OCI-LY1 (cell line): Measurements from ENCODE around the gene LRRC59.

Source experiments
- H2AFZ ChIP-seq: fragments of 200-600 bp; sonication (generic), shearing (Covaris generic); 2 replicates; pipeline ENCODE4 v1.6.0; 2014; ENCODE audit warnings: antibody characterized with exemption, mild to moderate bottlenecking, low read length
- H3F3A ChIP-seq: fragments of 200-600 bp; sonication (generic), shearing (Covaris generic); 2 replicates; pipeline ENCODE4 v1.6.0; 2014; ENCODE audit warnings: mild to moderate bottlenecking, antibody characterized with exemption, low read length, moderate library complexity; ENCODE audit not compliant: insufficient read depth
- H3K27ac ChIP-seq: fragments of 200-600 bp; sonication (generic); 2 replicates; pipeline ENCODE4 v1.5.1; 2014; ENCODE audit warnings: low read length, mixed run types, mild to moderate bottlenecking, low read depth; ENCODE audit not compliant: poor library complexity, severe bottlenecking
- H3K27me3 ChIP-seq: fragments of 200-600 bp; sonication (generic); 2 replicates; pipeline ENCODE4 v1.6.0; 2014; ENCODE audit warnings: antibody characterized with exemption, mild to moderate bottlenecking, low read length, moderate library complexity; ENCODE audit not compliant: insufficient read depth
- H3K36me3 ChIP-seq: fragments of 200-600 bp; sonication (generic); 2 replicates; pipeline ENCODE4 v1.6.1; 2014; ENCODE audit warnings: mild to moderate bottlenecking, antibody characterized with exemption, low read length, moderate library complexity, mixed read lengths; ENCODE audit not compliant: insufficient read depth
- H3K4me1 ChIP-seq: fragments of 200-600 bp; sonication (generic); 2 replicates; pipeline ENCODE4 v1.5.1; 2014; ENCODE audit warnings: mild to moderate bottlenecking, low read length, moderate library complexity; ENCODE audit not compliant: insufficient read depth, severe bottlenecking
- H3K4me2 ChIP-seq: fragments of 200-600 bp; sonication (generic), shearing (Covaris generic); 2 replicates; pipeline ENCODE4 v1.6.1; 2014; ENCODE audit warnings: low read length
- H3K4me3 ChIP-seq: fragments of 200-600 bp; sonication (generic); 2 replicates; pipeline ENCODE4 v1.5.1; 2014; ENCODE audit warnings: low read length, low read depth, mild to moderate bottlenecking, mixed read lengths; ENCODE audit not compliant: poor library complexity, severe bottlenecking
- H3K79me2 ChIP-seq: fragments of 200-600 bp; shearing (Covaris generic); 2 replicates; pipeline ENCODE4 v1.6.1; 2016; ENCODE audit warnings: mixed run types, low read length, mixed read lengths; ENCODE audit not compliant: insufficient read depth
- H3K9ac ChIP-seq: fragments of 200-600 bp; sonication (generic), shearing (Covaris generic); 2 replicates; pipeline ENCODE4 v1.6.1; 2014; ENCODE audit warnings: mild to moderate bottlenecking, low read length, mixed read lengths
- H3K9me2 ChIP-seq: fragments of 200-600 bp; sonication (generic), shearing (Covaris generic); 2 replicates; pipeline ENCODE4 v1.6.1; 2014; ENCODE audit warnings: low read depth, mild to moderate bottlenecking, low read length, mixed read lengths
- H3K9me3 ChIP-seq: fragments of 200-600 bp; shearing (Covaris generic); 2 replicates; pipeline ENCODE4 v1.6.1; 2014; ENCODE audit warnings: low read length, mixed read lengths
- H4K20me1 ChIP-seq: fragments of 200-600 bp; sonication (generic), shearing (Covaris generic); 2 replicates; pipeline ENCODE4 v1.6.0; 2016; ENCODE audit warnings: mild to moderate bottlenecking, low read length; ENCODE audit not compliant: insufficient read depth
- EZH2 ChIP-seq: fragments of 200-600 bp; sonication (generic), shearing (Covaris generic); IDR thresholded peaks from 2 replicates; pipeline ENCODE4 v1.8.0; 2017; ENCODE audit warnings: borderline replicate concordance, mixed run types, mild to moderate bottlenecking, antibody characterized with exemption, low read length, moderate library complexity, mixed read lengths
- TF ChIP-seq, protein P1 (sequence below): fragments of 200-600 bp; sonication (generic), shearing (Covaris generic); IDR thresholded peaks from 2 replicates; pipeline ENCODE4 v1.5.1; 2017; ENCODE audit warnings: mild to moderate bottlenecking, antibody characterized with exemption, low read length, moderate library complexity, mixed read lengths

The LRRC59 gene

DNA sequence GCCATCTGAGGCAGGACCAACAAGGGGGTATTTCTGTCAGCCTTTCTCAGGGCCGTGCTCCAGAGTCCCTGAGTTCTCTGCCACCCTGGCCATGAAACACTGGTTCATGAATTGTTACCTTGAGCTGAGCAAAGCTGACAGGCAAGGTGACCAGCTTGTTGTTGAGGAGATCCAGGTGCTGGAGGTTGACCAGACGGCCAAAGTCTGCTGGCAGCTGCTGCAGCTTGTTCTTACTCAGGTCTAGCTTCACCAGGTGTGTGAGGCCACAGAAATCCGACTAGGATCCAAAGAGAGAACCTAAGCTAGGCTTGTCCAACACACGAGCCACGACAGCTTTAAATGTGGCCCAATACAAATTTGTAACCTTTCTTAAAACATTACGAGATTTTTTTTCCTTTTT lies 4.7 kb downstream of the LRRC59 start:
- Histone ChIP-seq H3K4me3 (no peak overlapping the region), H3K79me2 (peaks cover 19% of the 10 kb centered on the region), H3K27ac (no peak overlapping the region), H3K9ac (no peak overlapping the region), H3K9me3 (no peaks in the 10 kb centered on the region), H3K9me2 (no peaks in the 10 kb centered on the region), H3F3A (no peaks in the 10 kb centered on the region), H3K36me3 (peaks cover 75% of the 10 kb centered on the region), H3K4me1 (peaks cover 30% of the 10 kb centered on the region), H3K27me3 (no peaks in the 10 kb centered on the region), H2AFZ (no peak overlapping the region), H3K4me2 (no peak overlapping the region), H4K20me1 (no peaks in the 10 kb centered on the region)
- TF ChIP-seq EZH2, result no peak
- TF ChIP-seq, protein P1, sequence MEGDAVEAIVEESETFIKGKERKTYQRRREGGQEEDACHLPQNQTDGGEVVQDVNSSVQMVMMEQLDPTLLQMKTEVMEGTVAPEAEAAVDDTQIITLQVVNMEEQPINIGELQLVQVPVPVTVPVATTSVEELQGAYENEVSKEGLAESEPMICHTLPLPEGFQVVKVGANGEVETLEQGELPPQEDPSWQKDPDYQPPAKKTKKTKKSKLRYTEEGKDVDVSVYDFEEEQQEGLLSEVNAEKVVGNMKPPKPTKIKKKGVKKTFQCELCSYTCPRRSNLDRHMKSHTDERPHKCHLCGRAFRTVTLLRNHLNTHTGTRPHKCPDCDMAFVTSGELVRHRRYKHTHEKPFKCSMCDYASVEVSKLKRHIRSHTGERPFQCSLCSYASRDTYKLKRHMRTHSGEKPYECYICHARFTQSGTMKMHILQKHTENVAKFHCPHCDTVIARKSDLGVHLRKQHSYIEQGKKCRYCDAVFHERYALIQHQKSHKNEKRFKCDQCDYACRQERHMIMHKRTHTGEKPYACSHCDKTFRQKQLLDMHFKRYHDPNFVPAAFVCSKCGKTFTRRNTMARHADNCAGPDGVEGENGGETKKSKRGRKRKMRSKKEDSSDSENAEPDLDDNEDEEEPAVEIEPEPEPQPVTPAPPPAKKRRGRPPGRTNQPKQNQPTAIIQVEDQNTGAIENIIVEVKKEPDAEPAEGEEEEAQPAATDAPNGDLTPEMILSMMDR, result no peak

DNA sequence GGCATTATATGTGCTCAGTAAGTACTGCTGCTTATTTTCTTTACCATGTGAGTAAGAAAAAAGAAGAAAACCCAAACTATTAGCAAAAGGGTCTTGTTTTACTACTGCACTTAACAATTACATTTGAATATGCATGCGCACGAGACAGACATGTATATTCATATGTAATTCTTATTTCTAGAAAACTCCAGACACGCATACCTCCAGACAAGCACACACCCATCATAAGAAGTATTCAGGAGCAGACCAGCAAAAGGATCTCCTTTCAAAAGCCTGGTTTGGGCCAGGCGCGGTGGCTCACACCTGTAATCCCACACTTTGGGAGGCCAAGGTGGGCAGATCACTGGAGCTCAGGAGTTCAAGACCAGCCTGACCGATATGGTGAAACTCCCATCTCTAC lies 7.8 kb downstream of the LRRC59 start:
- Histone ChIP-seq H3K4me1 (peaks cover 8% of the 10 kb centered on the region), H3K79me2 (no peaks in the 10 kb centered on the region), H2AFZ (no peak overlapping the region), H3F3A (no peaks in the 10 kb centered on the region), H3K9me2 (no peaks in the 10 kb centered on the region), H3K4me2 (no peak overlapping the region), H3K9ac (no peak overlapping the region), H3K9me3 (no peaks in the 10 kb centered on the region), H3K36me3 (peaks cover 99% of the 10 kb centered on the region), H3K27me3 (no peaks in the 10 kb centered on the region), H4K20me1 (no peaks in the 10 kb centered on the region), H3K4me3 (no peak overlapping the region), H3K27ac (no peak overlapping the region)
- TF ChIP-seq, protein P1, result no peak
- no peak for TF ChIP-seq EZH2

DNA sequence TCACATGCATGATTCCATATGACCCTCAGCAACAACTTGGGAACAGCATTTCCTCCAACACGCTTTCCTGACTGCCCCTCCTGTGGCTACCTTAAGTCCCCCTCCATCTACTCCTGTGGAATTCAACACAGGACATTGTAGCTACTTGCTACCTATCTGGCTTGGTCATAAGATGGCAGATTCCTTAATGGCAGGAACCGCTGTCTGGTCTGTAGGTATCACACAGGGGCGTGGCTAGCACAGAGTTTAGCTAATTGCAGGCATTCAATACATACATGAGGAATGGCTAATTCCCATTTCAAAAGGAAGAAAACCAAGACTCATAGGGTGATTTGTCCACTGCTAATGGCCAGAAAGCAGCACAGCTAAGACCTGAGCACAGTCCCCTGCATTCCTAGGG lies 8.6 kb downstream of the LRRC59 start:
- H2AFZ ChIP-seq, result no peak overlapping the region
- H3K4me2 ChIP-seq, result no peak overlapping the region
- H3K79me2 ChIP-seq, result no peaks in the 10 kb centered on the region
- TF ChIP-seq, protein P1, result no peak
- no peak overlapping the region for H3K9ac ChIP-seq
- H3F3A ChIP-seq, result no peaks in the 10 kb centered on the region
- no peak overlapping the region for H3K27ac ChIP-seq
- H3K36me3 ChIP-seq, result peaks cover 98% of the 10 kb centered on the region
- H3K27me3 ChIP-seq, result no peaks in the 10 kb centered on the region
- no peaks in the 10 kb centered on the region for H4K20me1 ChIP-seq
- H3K4me1 ChIP-seq, result peaks cover 8% of the 10 kb centered on the region
- no peaks in the 10 kb centered on the region for H3K9me3 ChIP-seq
- no peaks in the 10 kb centered on the region for H3K9me2 ChIP-seq
- H3K4me3 ChIP-seq, result no peak overlapping the region
